Melanocyte of skin (primary cell): Measurements from ENCODE around the gene ANKRD29. TPM values are rescaled to one million over a fixed set of nuclear protein-coding genes. Genes with fewer than 3 reads are reported as not detected.

Experiments
- small RNA-seq, 2 donors: library from RNA; depleted of rRNA; stranded (forward); fragments of <200 nt; gene quantifications; one replicate each; pipeline ENCODE3, GENCODE V24; 2012
- total RNA-seq, 2 donors: library from RNA; depleted of rRNA; stranded (reverse); fragments of >200 nt; gene quantifications; 2 replicates each; pipeline ENCODE4 v1.2.3, GENCODE V29; 2012

The ANKRD29 gene, protein sequence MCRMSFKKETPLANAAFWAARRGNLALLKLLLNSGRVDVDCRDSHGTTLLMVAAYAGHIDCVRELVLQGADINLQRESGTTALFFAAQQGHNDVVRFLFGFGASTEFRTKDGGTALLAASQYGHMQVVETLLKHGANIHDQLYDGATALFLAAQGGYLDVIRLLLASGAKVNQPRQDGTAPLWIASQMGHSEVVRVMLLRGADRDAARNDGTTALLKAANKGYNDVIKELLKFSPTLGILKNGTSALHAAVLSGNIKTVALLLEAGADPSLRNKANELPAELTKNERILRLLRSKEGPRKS
- under 1 TPM; under 0.01 to 0.34 TPM for total RNA-seq

DNA sequence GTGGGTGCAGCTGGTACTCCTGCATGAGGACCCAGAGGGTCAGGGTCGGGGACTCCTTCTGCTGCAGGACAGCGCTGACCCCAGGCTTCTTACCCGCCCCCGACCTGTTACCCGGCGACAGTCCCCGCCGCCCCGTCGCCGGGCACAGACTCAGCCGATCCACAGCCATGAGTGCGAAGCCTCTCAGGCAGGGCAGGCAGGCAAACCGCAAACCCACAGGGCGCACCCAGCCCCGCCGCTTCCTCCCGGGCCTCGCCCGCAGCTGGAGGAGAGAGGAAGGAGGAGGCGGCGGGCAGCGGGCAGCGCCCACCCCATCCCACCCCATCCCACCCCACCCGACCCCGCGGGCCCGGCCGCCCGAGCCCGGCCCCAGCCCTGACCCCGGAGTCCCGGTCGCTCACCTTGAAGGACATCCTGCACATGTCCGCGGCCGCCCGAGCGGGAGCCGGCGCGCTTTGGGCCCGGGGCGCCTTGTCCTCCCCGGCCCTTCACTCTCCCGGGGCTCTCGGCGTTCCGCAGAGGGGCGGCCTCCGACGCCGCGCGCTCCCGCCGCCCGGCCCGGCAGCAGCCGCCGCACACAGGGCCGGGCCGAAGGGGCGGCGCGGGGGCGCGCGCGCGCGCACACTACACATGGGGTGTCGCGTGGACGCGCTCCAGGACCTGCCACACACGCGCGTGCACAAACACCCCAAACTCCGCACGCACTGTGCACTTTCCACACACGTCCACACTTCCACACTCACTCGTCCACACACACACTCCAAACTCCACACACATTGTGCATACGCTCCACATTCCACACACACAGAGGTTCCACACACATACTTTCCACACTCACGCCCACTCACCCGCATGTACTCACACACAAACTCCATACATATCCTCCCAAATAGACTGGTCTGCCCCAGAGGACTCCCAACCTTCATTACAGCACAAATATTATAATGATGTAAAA lies at the start of gene ANKRD29:
ANKRD29 (minus strand) TSS at position 603 of the 955 bp plus-strand sequence; CDS start at position 422, 181 bp downstream.

DNA sequence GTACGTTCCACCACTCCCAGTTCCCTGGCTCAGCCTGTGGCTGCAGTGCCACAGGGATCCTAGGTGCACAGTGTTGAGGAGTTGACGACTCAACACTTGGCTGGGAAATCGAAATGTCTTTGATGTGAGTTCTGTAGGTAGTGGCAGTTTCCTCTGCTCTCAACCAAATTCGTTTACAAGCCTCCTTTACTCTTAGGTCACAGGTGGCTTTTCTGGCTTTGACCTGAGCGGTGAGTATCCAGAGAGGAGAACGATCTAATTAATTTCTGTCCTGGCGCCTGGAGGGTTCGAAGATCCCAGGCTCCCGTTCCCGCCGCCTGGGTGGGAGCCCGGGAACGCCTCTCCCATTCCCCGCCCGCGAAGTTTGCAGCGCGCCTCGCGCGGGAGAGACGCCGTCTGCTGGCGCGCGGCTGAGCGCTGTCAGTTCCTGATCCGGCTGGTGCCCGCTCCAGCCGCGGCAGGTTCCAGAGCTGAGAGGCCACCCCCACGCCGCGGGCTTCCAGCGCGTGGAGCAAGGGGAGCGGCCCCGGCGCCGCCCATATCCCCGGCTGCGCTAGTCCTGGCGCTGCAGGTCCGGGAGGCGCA lies 26.4 kb upstream of the ANKRD29 start, which contains the start of gene LAMA3:
LAMA3 (plus strand) TSS at position 423 of the 585 bp plus-strand sequence. CDS start 231 bp downstream, outside the sequence.

DNA sequence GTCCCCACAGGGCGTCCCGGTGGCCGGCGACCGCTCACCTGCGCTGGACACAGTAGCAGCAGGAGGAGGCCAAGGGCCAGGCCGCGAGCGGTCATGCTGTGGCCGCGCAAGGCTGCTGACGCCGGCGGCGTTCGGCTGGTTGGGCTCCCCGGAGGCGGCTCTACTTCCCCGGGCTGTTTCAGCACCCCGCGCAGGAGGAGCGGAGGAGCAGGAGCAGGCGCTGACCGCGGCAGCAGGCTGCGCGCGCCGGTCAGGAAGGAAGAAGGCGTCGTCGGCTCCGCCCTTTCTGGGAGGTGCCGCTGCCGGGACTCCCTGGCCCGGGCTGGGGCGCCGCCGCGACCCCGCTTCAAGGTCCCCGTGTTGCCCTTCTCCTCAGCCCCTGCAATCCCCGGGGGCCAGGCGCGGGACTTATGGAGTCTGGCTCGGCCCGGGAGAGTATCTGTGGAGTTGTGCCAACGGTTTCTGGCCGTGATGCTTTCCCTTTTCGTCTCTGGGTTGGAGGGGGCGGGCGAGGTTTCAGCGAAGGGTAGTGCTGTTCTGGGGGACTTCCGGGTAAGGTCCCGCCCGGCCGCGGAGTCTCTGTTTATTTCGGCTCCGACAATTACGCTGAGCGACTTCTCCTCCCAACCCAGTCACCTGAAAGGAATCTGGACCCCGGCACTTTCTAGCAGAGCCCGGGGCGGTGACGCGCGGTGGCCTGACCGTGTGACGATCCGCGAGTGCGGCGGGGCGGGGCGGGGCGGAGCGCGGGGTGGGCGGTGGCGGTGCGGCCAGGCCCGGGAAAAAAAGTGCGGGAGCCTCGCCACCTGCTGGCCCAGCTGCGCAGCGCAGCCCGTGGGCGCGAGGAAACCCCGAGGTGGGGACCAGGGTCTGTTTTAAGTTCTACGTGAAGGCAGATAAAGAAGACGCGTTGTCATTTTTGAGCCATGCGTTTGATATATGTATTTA lies 76.2 kb downstream of the ANKRD29 start, which contains the start of gene NPC1:
NPC1 (minus strand) TSS at position 258 of the 948 bp plus-strand sequence; CDS start at position 95, 163 bp downstream.

Small RNA genes within 50 kb of the gene (small RNA-seq; reads per million reads assigned to genes)
- 0 reads per million in 2 donors for gene RF00019

Other genes with a start within 250 kb of the ANKRD29 start
- gene RIOK3, start 209.6 kb downstream of the ANKRD29 start, total RNA-seq, result 10 to 100 TPM; 25.3 to 34.1 TPM
- gene RMC1, start 159.4 kb downstream of the ANKRD29 start, total RNA-seq, result 10 to 100 TPM; 32.0 to 46.0 TPM
- 100 to 1,000 TPM in 1 of 2 donors, 10 to 100 TPM in 1; 84.7 to 187 TPM for gene NPC1, start 76.4 kb downstream of the ANKRD29 start, total RNA-seq
- gene LAMA3, start 26.5 kb upstream of the ANKRD29 start, total RNA-seq, result under 1 TPM; under 0.01 to 0.34 TPM